Measurements from ENCODE around the gene CHRNA5.
A peak's percentile ranks its signal among the peaks of the same experiment; 100 is the strongest.
"Not testable (repeated sequence)": the region's sequence is repeated elsewhere in the genome, so short reads cannot be mapped to it uniquely, and the experiment has no call there.

Gene CHRNA5

DNA sequence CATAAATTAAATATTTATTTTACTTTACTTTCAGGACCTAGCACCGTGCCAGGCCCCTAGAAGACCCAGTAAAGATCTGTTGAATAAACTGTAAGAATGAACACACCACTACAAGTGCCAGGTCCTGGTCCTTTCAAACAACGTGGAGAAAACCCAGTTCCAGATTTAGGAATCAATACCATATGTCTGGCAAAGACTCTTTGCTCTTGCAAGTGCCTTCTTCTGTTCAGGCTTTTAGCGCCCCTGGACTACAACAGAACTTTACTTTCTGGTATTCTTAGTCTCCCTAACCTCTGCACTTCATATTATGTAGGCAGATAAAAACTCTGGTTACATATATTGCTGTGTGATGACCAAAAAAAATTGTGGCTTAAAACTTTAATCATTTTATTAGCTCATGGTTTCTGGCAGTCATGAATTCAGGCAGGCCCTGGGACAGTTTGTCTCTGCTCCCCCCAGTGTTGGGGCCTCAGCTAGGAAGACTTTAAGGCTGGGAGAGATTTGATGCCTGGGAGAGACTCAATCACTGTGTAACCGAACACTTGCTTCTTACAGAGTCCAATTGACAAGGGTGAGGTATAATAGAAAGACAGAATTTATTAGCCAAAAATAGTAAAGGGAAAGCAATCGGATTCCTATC is 27.9 kb upstream of the CHRNA5 start:
- H3K4me1 Mint-ChIP-seq: peaks cover 25% of the 10 kb centered on the region
- H3K27ac Mint-ChIP-seq: peak overlapping the region in 2 of 3 experiments; percentile 56 to 70
- peaks cover 3% of the 10 kb centered on the region for H3K27me3 Mint-ChIP-seq (ENCODE audit: low read depth)

GRCh38 chr15:78538358-78538757 is 27.0 kb upstream of the CHRNA5 start:
- TF ChIP-seq CTCF (IDR thresholded peaks at IDR 0.05; ENCODE audit: unreplicated experiment in 3 of 3): no peak
- Mint-ChIP-seq H3K4me3 (peak overlapping the region; percentile 56 to 82 (median 80)), H3K4me1 (peaks cover 30% of the 10 kb centered on the region), H3K27ac (peak overlapping the region in 1 of 3 experiments; percentile 96), H3K27me3 (ENCODE audit: low read depth) (peaks cover 3% of the 10 kb centered on the region), H3K9me3 (no peaks in the 10 kb centered on the region), H3K36me3 (ENCODE audit: low read depth) (peaks cover 14% of the 10 kb centered on the region)

More for the DNA sequence above, 27.9 kb upstream of the CHRNA5 start:
- no peak for TF ChIP-seq CTCF (IDR thresholded peaks at IDR 0.05; ENCODE audit: unreplicated experiment in 3 of 3)
- Mint-ChIP-seq H3K4me3 (peak overlapping the region; percentile 12 to 82 (median 62)), H3K9me3 (no peaks in the 10 kb centered on the region), H3K36me3 (ENCODE audit: low read depth) (peaks cover 5% of the 10 kb centered on the region)

- H3K9me3 Mint-ChIP-seq; H3K27me3 Mint-ChIP-seq (ENCODE audit: low read depth): not testable (repeated sequence)
- H3K36me3 Mint-ChIP-seq (ENCODE audit: low read depth): peaks cover 20% of the 10 kb centered on the region
- H3K4me3 Mint-ChIP-seq: peak overlapping the region; percentile 93 to 100 (median 97)
- H3K4me1 Mint-ChIP-seq: peaks cover 30% of the 10 kb centered on the region
- H3K27ac Mint-ChIP-seq: peak overlapping the region; percentile 96 to 99 (median 99)
Observed at GRCh38 chr15:78539464-78540140, 25.7 kb upstream of the CHRNA5 start.

GRCh38 chr15:78540141-78540870 is 25.0 kb upstream of the CHRNA5 start, which contains the start of gene PSMA4:
Gene PSMA4, plus strand, starts transcription at chr15:78540444. Its CDS starts 1,484 bp downstream, at chr15:78541928.
- peak within 1 kb of the TSS; percentile 96 to 99 (median 99) for H3K27ac Mint-ChIP-seq
- H3K27me3 Mint-ChIP-seq (ENCODE audit: low read depth): peaks cover under 1% of the 10 kb centered on the region

DNA sequence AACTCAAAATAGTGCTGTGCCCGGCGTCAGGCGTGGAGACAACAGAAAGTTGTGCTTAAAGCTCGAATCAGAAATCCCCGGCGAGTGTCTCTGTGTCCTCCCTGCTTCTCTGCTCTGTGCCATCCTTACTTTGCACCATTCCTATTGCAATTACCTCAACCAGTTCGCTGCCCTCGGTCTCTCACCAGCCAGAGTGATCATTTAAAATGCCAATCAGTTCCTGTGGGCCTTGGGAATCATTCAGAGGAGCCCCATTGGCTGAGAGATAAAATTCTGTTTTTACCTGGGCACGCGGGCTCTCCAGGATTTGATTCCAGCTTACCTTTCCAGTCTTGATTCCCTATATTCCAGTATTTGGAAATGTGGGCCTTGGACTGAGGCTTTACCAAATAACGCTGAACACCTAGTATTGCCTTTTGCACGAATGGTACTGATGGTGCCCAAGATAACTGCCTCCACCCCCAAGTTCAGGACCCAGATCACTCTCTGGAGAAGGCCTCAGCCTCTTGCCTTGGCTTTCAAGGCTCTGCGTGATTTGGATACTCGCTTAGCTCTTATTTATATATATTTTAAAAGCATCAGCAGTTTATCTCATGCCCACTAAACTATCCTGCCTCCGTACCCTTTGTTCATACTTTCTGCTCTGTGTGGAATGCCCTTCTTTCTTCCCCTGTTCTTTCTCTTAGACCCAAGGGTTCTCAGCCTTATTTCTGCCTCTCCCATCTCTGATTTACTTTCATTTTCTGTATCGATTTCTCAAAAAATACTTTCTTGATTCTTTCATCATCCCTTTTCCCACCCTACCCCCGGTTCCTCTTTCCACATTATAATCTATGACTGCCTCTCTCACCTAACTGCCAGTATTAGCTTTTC is 24.2 kb upstream of the CHRNA5 start:
- Mint-ChIP-seq H3K9me3 (no peaks in the 10 kb centered on the region), H3K27ac (peak overlapping the region; percentile 96 to 99 (median 99)), H3K27me3 (ENCODE audit: low read depth) (no peaks in the 10 kb centered on the region), H3K4me3 (peak overlapping the region; percentile 93 to 100 (median 97)), H3K36me3 (ENCODE audit: low read depth) (peaks cover 33% of the 10 kb centered on the region), H3K4me1 (peaks cover 30% of the 10 kb centered on the region)
- no peak for TF ChIP-seq CTCF (IDR thresholded peaks at IDR 0.05; ENCODE audit: unreplicated experiment in 3 of 3)

More at GRCh38 chr15:78540141-78540870, 25.0 kb upstream of the CHRNA5 start, which contains the start of gene PSMA4:
- TF ChIP-seq CTCF (IDR thresholded peaks at IDR 0.05; ENCODE audit: unreplicated experiment in 3 of 3): peak in 1 of 3 experiments; percentile 29
- H3K4me3 Mint-ChIP-seq: peak within 1 kb of the TSS; percentile 93 to 100 (median 97)
- H3K36me3 Mint-ChIP-seq (ENCODE audit: low read depth): peaks cover 25% of the 10 kb centered on the region
- peaks cover 30% of the 10 kb centered on the region for H3K4me1 Mint-ChIP-seq
- no peaks in the 10 kb centered on the region for H3K9me3 Mint-ChIP-seq
